GM19395 (cell line): ENCODE data around the gene FAM169A.
"Not testable (repeated sequence)": the region's sequence is repeated elsewhere in the genome, so short reads cannot be mapped to it uniquely, and the experiment has no call there.

Experiments used
- ATAC-seq: cut with Tn5 transposase; IDR thresholded peaks from one replicate; pipeline ENCODE4 v1.9.1; 2021; ENCODE audit warnings: mild to moderate bottlenecking, moderate library complexity; ENCODE audit not compliant: unreplicated experiment

Gene FAM169A

DNA sequence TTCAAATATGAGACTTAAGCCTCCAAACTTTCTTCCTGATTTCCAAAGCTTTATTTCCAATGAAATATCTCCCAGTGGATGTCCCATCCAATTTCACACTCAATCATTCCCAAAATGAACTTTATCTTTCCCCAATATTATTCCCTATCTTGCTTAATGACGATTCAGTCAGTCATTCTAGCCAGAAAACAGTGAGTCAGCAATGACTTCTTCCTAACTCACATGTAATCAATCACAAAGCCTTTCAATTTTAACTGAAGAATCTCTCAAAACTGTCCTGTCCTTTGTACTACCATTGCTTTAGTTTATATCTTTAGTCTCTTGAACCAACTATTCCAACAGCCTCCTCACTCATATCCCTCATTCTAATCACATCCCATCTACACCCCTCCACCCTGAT, 64.2 kb downstream of the FAM169A start:
- no peak for ATAC-seq

- no peak for ATAC-seq
Measured at GRCh38 chr5:74801197-74801596, 65.0 kb downstream of the FAM169A start.

- ATAC-seq, result no peak
Measured at GRCh38 chr5:74798977-74799911, 66.9 kb downstream of the FAM169A start.

- ATAC-seq, result not testable (repeated sequence)
Measured at GRCh38 chr5:74791669-74792068, 74.5 kb downstream of the FAM169A start.

DNA sequence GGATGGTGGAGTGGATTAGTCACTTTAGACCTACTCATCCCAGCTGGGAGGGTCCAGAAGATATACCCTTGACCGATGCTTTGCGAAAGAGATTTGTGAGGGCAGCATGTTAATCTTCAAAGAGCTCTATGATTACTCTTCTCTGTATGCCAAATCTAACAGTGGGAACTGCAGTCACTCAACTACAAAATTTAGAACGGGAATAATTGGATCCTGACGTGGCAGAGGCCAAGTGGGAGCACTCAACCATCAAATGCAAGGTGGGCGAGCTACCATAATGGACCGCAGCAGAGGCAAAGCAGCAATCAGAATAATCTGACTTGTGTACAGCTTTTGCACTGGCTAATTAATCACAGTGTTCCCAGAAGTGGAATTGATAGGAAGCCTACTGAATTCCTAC, 78.8 kb downstream of the FAM169A start:
- no peak for ATAC-seq

- ATAC-seq, result no peak
Measured at GRCh38 chr5:74786851-74787250, 79.3 kb downstream of the FAM169A start.

DNA sequence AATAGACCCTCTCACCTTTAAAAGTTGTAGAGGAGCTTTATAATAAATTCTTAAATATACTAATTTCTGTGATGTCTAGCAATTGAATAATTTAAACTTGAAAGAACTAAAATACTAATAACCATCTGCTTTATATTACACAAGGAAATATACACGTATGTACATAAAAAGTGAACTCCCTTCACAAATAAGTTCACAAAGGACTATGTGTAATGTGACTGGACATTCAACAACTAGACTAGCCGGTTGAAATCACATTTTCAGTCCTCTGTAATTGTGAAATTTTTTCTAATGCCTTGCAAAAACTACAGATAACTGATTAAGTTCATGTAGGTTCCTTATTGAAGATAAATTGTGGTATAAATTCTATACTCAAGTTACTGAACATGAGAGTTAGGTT, 87.6 kb downstream of the FAM169A start:
- ATAC-seq, result no peak

DNA sequence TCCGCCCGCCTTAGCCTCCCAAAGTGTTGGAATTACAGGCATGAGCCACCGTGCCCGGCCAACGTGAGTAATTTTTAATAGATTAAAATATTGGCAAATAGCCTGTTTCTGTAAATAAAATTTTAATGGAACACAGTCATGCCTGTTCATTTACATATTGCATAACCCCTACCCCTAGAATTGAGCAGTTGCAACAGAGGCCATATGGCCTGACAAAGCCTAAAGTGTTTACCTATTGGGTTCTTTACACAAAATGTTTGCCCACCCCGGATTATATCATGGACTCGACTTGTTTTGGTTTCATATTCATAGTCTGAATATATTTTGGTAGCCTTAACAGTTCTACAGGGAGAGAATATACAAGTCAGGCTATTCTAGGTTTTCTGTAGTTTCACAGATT, 93.8 kb downstream of the FAM169A start:
- no peak for ATAC-seq

DNA sequence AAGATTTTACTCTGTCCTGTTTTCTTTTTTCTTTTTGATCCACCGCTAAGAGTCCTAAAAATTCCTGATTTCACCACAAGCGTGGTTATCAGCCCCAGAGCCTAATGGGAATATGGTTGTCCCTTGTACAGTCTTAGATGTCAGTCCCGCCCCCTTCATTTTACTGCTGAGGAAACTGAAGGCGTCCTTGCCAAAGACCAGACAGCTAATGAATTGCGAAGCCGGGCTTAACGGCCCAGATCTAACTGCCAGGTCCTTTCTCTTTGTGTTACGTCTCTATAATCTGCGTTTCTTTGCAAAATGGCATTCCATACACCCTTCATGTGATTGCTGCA, 98.6 kb downstream of the FAM169A start:
- ATAC-seq, result peak; percentile 28

DNA sequence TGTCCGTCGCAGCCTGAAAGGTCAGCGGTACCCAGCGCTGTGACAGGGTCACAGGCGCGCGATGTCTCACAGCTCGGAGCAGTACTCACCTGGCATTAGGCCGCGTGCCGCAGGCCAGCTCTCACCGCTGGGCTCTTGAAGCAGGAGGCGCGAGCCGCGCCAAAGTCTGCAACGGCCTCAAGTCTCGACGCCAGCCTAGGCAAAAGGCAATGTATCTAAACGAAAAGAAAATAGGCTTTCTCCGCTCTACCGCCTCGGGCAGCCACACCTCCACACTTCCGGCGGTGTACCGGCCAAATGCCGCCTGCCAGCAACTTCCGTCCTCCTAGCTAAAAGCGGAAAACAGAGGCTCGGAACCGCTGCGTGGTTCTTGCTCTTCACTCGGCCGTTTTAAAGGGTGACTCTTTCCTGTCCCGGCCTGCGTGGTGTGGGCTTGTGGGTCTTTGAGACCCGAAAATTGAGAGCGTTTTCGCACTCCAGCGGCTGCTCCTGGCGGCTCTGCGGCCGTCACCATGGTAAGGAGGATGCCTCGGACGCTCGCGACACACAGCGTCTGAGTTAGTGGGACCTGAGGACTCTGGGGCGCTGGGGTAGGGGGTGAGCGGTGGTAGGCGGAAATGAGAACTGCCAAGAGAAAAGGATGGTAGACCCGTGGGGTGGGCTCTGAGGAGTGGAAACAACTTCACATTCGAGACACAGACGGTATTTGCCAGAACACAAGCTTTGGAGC, 99.2 kb downstream of the FAM169A start, which contains the start of the genes GFM2 and NSA2:
Gene GFM2 (minus strand): TSS at position 269 of the 730 bp plus-strand sequence. CDS start 3,375 bp downstream, outside the sequence.
Gene NSA2 (plus strand): TSS at position 401 of the 730 bp plus-strand sequence. CDS start 112 bp downstream, at position 513.
- peak; percentile 87 for ATAC-seq

- ATAC-seq, result peak; percentile 42
Measured at GRCh38 chr5:74766418-74766848, 99.8 kb downstream of the FAM169A start.

GRCh38 chr5:74765929-74766328, 100.3 kb downstream of the FAM169A start:
- ATAC-seq, result no peak

GRCh38 chr5:74765201-74765600, 101.0 kb downstream of the FAM169A start:
- no peak for ATAC-seq

DNA sequence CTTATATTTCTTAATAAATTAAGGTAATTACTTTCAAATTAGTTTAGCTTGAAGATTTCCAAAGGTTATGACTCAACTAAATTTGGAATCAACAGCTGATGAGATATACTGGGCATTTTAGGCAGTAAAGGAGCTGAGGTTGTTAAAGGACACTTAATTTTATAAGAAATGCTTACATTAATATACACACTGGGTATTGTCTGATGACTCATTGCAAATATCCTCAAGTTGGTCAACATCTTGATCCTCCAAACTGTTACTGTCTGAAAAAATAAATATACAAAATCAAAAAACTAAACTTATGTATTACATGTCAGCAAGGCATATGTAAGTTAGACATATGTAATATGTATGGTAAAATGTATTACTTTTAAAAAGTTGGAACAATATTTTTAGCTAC, 102.7 kb downstream of the FAM169A start:
- ATAC-seq, result no peak

DNA sequence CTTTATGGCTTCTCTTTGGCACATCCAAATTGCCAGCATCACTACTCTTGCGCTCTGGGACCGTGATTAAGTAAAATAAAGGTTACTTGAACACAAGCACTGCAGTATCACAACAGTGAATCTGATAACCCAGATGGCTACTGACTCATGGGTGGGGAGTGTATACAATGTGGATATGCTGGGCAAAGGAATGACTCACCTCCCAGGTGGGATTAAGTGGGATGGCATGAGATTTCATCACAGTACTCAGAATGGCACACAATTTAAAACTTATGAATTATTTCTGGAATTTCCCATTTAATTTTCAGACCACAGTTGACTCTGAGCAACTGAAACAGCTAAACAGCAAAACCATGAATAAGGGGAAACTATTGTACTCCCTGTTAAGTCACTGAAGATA, 103.6 kb downstream of the FAM169A start:
- no peak for ATAC-seq

- no peak for ATAC-seq
Measured at GRCh38 chr5:74761241-74761640, 104.9 kb downstream of the FAM169A start.

GRCh38 chr5:74748742-74749141, 117.4 kb downstream of the FAM169A start:
- not testable (repeated sequence) for ATAC-seq

DNA sequence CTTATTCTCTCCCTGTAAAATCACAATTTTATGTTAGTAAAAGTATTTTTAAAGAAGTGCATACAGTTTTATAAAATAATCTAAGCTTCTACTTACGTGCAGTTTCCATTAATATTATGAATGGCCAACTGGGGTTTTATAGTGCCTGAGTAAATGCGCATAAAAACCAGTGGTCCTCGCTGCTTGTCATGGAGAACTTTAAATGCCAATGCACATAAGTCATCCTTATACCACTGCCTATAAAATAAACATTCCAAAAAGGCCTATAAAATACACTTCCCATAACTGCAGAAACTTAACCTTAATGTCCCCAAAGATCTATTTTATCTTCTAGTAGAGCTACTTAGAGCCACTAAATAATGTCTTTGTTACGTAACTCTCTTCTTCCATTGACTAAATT, 127.8 kb downstream of the FAM169A start:
- ATAC-seq, result no peak

GRCh38 chr5:74736759-74737158, 129.4 kb downstream of the FAM169A start:
- ATAC-seq, result no peak
